Nephron progenitor cell (in vitro differentiated cells): Measurements from ENCODE around the gene TBC1D22B.

Experiments used
- DNase-seq: peaks from one replicate; pipeline ENCODE4 v3.0.0; 2021
- H3K27ac Mint-ChIP-seq: 2 replicates; pipeline ENCODE4 v1.8.0; 2021; ENCODE audit warnings: mild to moderate bottlenecking, moderate library complexity, mixed read lengths
- H3K27me3 Mint-ChIP-seq: 2 replicates; pipeline ENCODE4 v1.8.0; 2021; ENCODE audit warnings: mild to moderate bottlenecking, low read depth, mixed read lengths; ENCODE audit not compliant: poor library complexity
- H3K36me3 Mint-ChIP-seq: 2 replicates; pipeline ENCODE4 v1.8.0; 2021; ENCODE audit warnings: low read depth, mixed read lengths
- H3K4me1 Mint-ChIP-seq: 2 replicates; pipeline ENCODE4 v1.8.0; 2021; ENCODE audit warnings: mixed read lengths
- H3K4me3 Mint-ChIP-seq: 2 replicates; pipeline ENCODE4 v1.8.0; 2021; ENCODE audit warnings: mild to moderate bottlenecking, moderate library complexity, mixed read lengths
- H3K9me3 Mint-ChIP-seq: 2 replicates; pipeline ENCODE4 v1.8.0; 2021; ENCODE audit warnings: mild to moderate bottlenecking, moderate library complexity, mixed read lengths
- TF ChIP-seq, protein P1 (sequence below): fragments of 200-600 bp; sonication (generic); IDR thresholded peaks from 2 replicates; pipeline ENCODE4 v1.5.0; 2021; ENCODE audit warnings: antibody characterized with exemption

Gene TBC1D22B

DNA sequence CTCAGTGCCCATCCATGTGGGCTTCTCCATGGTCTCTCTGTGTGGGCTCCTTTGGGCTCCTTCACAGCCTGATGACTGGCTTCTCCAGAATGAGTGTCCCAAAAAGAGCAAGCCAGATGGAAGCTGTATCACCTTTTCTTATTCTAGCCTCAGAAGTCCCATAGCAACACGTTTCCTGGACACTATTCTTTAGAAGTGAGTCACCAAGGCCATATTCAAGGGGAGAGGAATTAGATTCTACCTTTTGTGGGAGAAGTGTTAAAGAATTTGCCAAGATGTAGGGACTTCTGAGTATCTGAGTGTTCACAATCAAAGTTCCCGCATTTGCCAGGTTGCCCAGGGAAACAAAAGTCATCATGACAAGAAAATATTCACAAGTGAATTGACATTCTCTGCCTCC is 20.7 kb upstream of the TBC1D22B start:
- peaks cover 11% of the 10 kb centered on the region for H3K27me3 Mint-ChIP-seq
- H3K9me3 Mint-ChIP-seq = peaks cover 6% of the 10 kb centered on the region
- H3K4me1 Mint-ChIP-seq = peaks cover 4% of the 10 kb centered on the region
- no peak overlapping the region for H3K27ac Mint-ChIP-seq
- no peak overlapping the region for H3K4me3 Mint-ChIP-seq
- H3K36me3 Mint-ChIP-seq = no peaks in the 10 kb centered on the region
- TF ChIP-seq, protein P1, sequence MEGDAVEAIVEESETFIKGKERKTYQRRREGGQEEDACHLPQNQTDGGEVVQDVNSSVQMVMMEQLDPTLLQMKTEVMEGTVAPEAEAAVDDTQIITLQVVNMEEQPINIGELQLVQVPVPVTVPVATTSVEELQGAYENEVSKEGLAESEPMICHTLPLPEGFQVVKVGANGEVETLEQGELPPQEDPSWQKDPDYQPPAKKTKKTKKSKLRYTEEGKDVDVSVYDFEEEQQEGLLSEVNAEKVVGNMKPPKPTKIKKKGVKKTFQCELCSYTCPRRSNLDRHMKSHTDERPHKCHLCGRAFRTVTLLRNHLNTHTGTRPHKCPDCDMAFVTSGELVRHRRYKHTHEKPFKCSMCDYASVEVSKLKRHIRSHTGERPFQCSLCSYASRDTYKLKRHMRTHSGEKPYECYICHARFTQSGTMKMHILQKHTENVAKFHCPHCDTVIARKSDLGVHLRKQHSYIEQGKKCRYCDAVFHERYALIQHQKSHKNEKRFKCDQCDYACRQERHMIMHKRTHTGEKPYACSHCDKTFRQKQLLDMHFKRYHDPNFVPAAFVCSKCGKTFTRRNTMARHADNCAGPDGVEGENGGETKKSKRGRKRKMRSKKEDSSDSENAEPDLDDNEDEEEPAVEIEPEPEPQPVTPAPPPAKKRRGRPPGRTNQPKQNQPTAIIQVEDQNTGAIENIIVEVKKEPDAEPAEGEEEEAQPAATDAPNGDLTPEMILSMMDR = no peak
- DNase-seq = no peak

DNA sequence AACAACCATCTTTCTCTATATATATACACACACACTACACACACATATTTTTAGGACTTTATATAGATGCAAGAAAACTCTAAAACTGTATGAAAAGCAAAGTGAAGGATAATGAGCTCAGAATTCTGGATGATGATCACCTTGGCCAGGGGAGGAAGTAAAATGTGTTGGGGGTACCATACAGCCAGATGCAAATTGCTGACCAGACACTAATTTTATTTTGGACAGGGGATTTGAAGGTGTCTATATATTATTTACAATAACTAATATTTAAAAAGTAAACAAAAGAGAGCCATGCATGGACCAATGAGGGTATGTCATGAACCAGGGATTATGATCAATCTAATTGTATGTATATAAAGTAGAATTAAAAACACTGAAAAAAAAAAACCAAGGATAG is 19.8 kb upstream of the TBC1D22B start:
- Mint-ChIP-seq H3K36me3 (no peaks in the 10 kb centered on the region), H3K4me1 (peaks cover 8% of the 10 kb centered on the region), H3K27ac (no peak overlapping the region), H3K4me3 (no peak overlapping the region), H3K9me3 (peaks cover 6% of the 10 kb centered on the region), H3K27me3 (peaks cover 8% of the 10 kb centered on the region)
- TF ChIP-seq, protein P1 = no peak
- no peak for DNase-seq

DNA sequence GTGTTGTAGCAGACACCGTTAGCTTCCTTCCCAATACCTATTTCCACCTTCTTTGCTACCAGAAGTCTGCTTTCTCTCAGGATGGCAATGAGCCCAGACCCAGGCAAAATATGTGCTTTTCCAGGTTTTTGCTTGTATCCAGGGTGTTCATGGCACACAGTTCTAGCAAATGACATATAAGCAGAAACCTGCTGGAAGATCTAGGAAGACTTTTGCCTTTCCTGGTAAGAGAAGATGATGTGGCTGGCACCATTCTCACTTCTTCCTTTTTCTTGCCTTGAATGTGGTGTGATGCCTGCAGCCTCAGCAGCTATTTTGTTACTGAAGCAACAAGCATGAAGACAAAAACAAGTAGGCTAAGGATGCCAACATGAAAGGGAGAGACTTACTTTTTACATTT is 19.2 kb upstream of the TBC1D22B start:
- Mint-ChIP-seq H3K27ac (no peak overlapping the region), H3K9me3 (peaks cover 6% of the 10 kb centered on the region), H3K4me1 (peaks cover 9% of the 10 kb centered on the region), H3K4me3 (no peak overlapping the region), H3K27me3 (peaks cover 8% of the 10 kb centered on the region), H3K36me3 (no peaks in the 10 kb centered on the region)
- DNase-seq = no peak
- TF ChIP-seq, protein P1 = no peak

DNA sequence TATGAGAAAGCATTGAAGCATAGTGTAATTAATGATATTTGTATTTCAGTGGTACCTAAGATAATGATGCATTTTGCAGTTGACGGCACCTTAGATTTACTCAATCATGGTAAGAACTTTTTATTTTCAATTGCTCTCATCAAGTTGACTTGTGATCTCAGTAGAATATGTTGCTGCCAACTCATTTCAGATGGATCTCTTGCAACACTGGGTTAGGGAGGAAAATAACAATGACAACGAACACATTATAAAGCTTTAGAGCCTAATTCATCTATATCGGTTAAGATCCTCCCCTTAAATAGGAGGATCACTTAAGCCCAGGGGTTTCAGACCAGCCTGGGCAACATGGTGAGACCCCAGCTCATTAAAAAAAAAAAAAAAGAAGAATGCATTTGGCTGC is 18.0 kb upstream of the TBC1D22B start:
- H3K27me3 Mint-ChIP-seq = peaks cover 8% of the 10 kb centered on the region
- no peaks in the 10 kb centered on the region for H3K36me3 Mint-ChIP-seq
- no peak overlapping the region for H3K4me3 Mint-ChIP-seq
- no peak for DNase-seq
- no peak overlapping the region for H3K27ac Mint-ChIP-seq
- TF ChIP-seq, protein P1 = no peak
- H3K4me1 Mint-ChIP-seq = peaks cover 9% of the 10 kb centered on the region
- H3K9me3 Mint-ChIP-seq = peaks cover 1% of the 10 kb centered on the region

DNA sequence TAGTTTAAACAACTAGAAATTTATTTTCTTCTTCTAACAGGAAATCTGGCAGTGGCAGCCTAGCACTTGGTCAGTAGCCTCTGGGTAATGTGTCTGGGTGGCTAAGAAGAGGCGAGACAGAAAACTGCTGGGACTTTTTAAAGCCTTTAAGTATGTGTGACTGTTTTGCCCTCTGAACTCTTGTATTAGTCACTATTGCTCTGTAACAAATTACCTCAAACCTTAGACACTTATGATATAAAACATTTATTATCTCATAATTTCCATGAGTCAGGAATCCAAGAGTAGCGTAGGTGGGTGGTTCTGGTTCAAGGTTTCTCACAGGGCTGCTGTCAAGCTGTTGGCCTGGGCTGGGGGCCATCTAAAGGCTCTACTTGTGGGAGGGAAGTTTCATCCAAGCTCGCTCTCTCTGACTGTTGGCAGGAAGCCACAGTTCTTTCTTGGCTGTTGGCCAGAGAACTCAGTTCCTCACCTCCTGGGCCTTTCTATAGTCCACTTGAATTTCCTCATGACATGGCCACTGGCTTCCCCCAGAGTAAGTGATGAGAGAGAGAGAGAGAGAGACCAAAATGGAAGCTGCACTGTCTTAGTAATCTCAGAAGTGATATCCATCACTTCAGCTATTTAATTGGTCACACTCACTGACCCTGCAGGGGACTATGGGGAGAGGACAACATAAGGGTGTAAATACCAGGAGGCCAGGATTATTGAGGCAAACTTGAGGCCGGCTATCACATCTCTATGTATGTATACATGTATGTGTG is 17.4 kb upstream of the TBC1D22B start:
- H3K9me3 Mint-ChIP-seq = no peaks in the 10 kb centered on the region
- peaks cover 9% of the 10 kb centered on the region for H3K4me1 Mint-ChIP-seq
- TF ChIP-seq, protein P1 = no peak
- no peaks in the 10 kb centered on the region for H3K36me3 Mint-ChIP-seq
- H3K4me3 Mint-ChIP-seq = no peak overlapping the region
- peaks cover 8% of the 10 kb centered on the region for H3K27me3 Mint-ChIP-seq
- H3K27ac Mint-ChIP-seq = peak overlapping the region; percentile 14
- no peak for DNase-seq

DNA sequence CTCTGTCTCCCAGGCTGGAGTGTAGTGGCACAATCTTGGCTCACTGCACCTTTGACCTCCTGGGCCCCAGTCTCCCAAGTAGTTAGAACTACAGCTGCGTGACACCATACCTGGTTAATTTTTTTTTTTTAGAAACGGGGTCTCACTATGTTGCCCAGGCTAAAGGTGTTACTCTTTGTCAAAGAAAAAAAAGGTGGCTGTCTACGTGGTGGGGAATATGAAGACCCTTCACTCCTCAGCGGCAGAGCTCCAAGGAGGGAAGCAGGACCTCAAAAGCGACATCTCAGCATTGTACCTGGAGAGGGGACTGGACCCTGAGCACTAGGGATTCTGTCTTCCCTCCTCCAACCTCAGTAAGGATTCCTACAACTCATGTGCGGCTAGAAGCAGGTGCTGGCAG is 16.4 kb upstream of the TBC1D22B start:
- Mint-ChIP-seq H3K27me3 (peaks cover 8% of the 10 kb centered on the region), H3K27ac (no peak overlapping the region), H3K4me3 (no peak overlapping the region), H3K36me3 (no peaks in the 10 kb centered on the region), H3K9me3 (no peaks in the 10 kb centered on the region), H3K4me1 (peaks cover 9% of the 10 kb centered on the region)
- TF ChIP-seq, protein P1 = no peak
- no peak for DNase-seq
